ENCODE measurements around the gene TEX12.

GRCh38 chr11:112182867-112183266 lies 15.7 kb downstream of the TEX12 start:
- TF ChIP-seq CTCF (IDR thresholded peaks at IDR 0.05; ENCODE audit: low read length) (no peak), EZH2 (optimal IDR thresholded peaks at IDR 0.05; ENCODE audit: low read depth, low read length) (no peak)

All from MM.1S (cell line).